ENCODE results near the gene FRMD4A.
"Not testable (repeated sequence)": the region's sequence is repeated elsewhere in the genome, so short reads cannot be mapped to it uniquely, and the experiment has no call there.

Gene FRMD4A

DNA sequence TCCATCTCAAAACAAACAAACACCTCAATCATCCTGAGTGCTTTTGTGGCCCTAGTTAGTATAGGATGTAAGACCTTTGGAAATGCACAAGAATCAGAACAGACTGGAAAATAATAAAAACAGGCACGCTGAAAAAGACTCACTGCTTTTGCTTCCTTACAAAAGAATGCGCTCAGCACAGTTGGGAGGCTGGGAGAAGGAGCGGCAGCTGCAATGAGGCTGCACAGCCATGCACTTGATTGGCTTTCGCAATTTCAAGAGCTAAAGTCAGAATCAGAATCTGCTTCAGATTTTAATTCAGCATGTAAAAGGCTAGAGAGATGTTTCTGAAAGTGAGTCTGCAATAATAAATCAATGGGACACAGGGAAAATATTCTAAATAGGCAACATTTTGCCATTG, 97.2 kb downstream of the FRMD4A start:
- Histone ChIP-seq H3K4me3 (ENCODE audit: low read depth in 1 of 5, low read length in 5 of 5) (no peak overlapping the region), H3K4me1 (ENCODE audit: control insufficient read depth in 5 of 5, insufficient read depth in 5 of 5, low read length in 5 of 5) (no peaks in the 10 kb centered on the region), H3K36me3 (ENCODE audit: control insufficient read depth in 5 of 5, insufficient read depth in 5 of 5, low read length in 5 of 5) (no peaks in the 10 kb centered on the region), H3K27me3 (ENCODE audit: control insufficient read depth in 5 of 5, insufficient read depth in 4 of 5, low read length in 5 of 5) (peaks cover 0 to 10% (median 4%) of the 10 kb centered on the region in 5 donors), H3K27ac (ENCODE audit: low read depth, low read length) (no peak overlapping the region), H3K9ac (ENCODE audit: low read length in 5 of 5) (no peak overlapping the region), H3K9me3 (ENCODE audit: control insufficient read depth in 5 of 5, low read length in 5 of 5) (no peaks in the 10 kb centered on the region)

DNA sequence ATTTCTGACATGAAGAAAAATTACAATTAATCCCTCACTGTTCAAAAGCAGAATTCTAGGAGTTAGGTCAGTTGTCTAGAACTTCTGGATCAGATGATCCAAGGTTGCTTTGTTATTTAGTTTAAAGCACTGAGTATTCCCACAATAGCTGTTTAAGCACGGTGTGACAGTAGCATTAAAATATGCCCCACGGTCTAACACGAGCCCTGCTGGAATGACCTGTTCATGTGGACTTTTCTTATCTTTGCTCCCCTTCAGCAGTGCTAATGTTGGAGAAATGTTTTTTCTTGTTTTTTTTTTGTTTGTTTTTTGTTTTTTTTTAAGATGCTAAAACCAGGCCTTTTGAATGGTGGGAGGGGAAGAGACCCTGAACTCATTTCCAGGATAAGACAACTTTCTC, 101.9 kb downstream of the FRMD4A start:
- H3K27me3 ChIP-seq (ENCODE audit: control insufficient read depth in 5 of 5, insufficient read depth in 4 of 5, low read length in 5 of 5); H3K9ac ChIP-seq (ENCODE audit: low read length in 5 of 5); H3K27ac ChIP-seq (ENCODE audit: low read depth, low read length); H3K36me3 ChIP-seq (ENCODE audit: control insufficient read depth in 5 of 5, insufficient read depth in 5 of 5, low read length in 5 of 5); H3K4me1 ChIP-seq (ENCODE audit: control insufficient read depth in 5 of 5, insufficient read depth in 5 of 5, low read length in 5 of 5); H3K4me3 ChIP-seq (ENCODE audit: low read depth in 1 of 5, low read length in 5 of 5); H3K9me3 ChIP-seq (ENCODE audit: control insufficient read depth in 5 of 5, low read length in 5 of 5): not testable (repeated sequence)

DNA sequence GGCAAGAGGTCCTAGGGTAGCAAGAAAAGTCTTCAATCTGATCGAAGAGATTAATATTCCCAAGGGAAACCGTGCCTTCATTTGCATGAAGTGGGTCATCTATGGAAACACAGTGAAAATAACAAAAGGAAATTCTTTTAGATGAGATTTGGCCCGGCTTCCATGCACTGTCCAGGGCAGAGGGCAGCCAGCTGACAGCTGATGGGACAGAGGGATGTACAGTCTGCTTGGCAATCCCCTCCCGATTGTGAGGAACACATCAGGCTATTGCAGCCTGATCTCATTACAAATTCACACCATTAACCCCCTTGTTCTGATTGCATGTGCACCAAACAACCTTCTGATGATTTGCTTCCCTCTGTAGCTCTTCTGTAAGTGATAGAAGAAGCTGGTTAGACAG, 105.3 kb downstream of the FRMD4A start:
- Histone ChIP-seq H3K27me3 (ENCODE audit: control insufficient read depth in 5 of 5, insufficient read depth in 4 of 5, low read length in 5 of 5) (peaks cover 0 to 4% (median 0%) of the 10 kb centered on the region in 5 donors), H3K4me3 (ENCODE audit: low read depth in 1 of 5, low read length in 5 of 5) (no peak overlapping the region), H3K4me1 (ENCODE audit: control insufficient read depth in 5 of 5, insufficient read depth in 5 of 5, low read length in 5 of 5) (peaks cover 0 to 8% (median 3%) of the 10 kb centered on the region in 5 donors), H3K27ac (ENCODE audit: low read depth, low read length) (no peak overlapping the region), H3K9ac (ENCODE audit: low read length in 5 of 5) (no peak overlapping the region), H3K9me3 (ENCODE audit: control insufficient read depth in 5 of 5, low read length in 5 of 5) (no peaks in the 10 kb centered on the region), H3K36me3 (ENCODE audit: control insufficient read depth in 5 of 5, insufficient read depth in 5 of 5, low read length in 5 of 5) (no peaks in the 10 kb centered on the region)

DNA sequence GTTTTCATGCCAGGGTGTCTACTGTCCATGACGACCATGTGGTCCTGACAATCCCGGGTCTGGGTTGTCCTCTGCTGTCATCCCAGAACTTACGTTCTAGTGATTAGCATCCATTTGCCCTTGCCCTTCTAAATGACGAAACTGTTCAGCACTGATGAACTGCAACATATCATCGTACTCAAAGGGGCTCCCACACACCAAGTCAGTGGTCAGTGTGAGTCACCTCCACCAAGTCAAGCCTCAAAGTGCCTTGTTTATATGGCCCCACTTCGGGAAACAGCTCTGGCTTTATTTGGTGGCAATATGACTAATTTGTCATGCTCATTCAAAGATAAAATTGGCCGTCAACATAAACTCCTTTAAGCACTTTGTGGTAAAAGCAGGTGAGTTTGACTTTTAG, 110.7 kb downstream of the FRMD4A start:
- no peak overlapping the region for H3K27ac ChIP-seq (ENCODE audit: low read depth, low read length)
- peaks cover 0 to 4% (median 0%) of the 10 kb centered on the region in 5 donors for H3K27me3 ChIP-seq (ENCODE audit: control insufficient read depth in 5 of 5, insufficient read depth in 4 of 5, low read length in 5 of 5)
- no peak overlapping the region for H3K9ac ChIP-seq (ENCODE audit: low read length in 5 of 5)
- H3K4me1 ChIP-seq (ENCODE audit: control insufficient read depth in 5 of 5, insufficient read depth in 5 of 5, low read length in 5 of 5): peaks cover 0 to under 1% (median under 1%) of the 10 kb centered on the region in 5 donors
- H3K9me3 ChIP-seq (ENCODE audit: control insufficient read depth in 5 of 5, low read length in 5 of 5): no peaks in the 10 kb centered on the region
- no peaks in the 10 kb centered on the region for H3K36me3 ChIP-seq (ENCODE audit: control insufficient read depth in 5 of 5, insufficient read depth in 5 of 5, low read length in 5 of 5)
- no peak overlapping the region for H3K4me3 ChIP-seq (ENCODE audit: low read depth in 1 of 5, low read length in 5 of 5)

DNA sequence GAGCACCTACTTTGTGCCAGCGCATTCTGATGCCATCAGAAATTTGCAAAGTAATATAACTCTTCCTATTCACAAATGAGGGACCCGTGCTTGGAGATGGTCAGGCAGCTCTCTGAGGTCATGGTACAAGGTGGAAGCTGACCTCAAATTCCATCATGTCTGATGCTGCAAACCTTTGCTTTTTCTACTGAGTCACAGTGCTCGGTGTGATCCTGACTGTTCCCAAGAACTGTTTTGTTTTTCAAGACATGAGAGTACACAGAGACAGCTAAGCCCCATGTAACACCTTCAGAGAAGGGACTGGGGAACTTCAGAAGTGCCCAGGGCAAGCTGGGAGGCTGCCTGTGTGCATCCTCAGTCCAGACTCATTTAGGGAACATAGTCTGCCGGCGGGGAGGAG, 111.3 kb downstream of the FRMD4A start:
- no peak overlapping the region for H3K27ac ChIP-seq (ENCODE audit: low read depth, low read length)
- H3K9ac ChIP-seq (ENCODE audit: low read length in 5 of 5): no peak overlapping the region
- H3K4me3 ChIP-seq (ENCODE audit: low read depth in 1 of 5, low read length in 5 of 5): no peak overlapping the region
- peaks cover 0 to 4% (median 0%) of the 10 kb centered on the region in 5 donors for H3K27me3 ChIP-seq (ENCODE audit: control insufficient read depth in 5 of 5, insufficient read depth in 4 of 5, low read length in 5 of 5)
- H3K36me3 ChIP-seq (ENCODE audit: control insufficient read depth in 5 of 5, insufficient read depth in 5 of 5, low read length in 5 of 5): no peaks in the 10 kb centered on the region
- H3K9me3 ChIP-seq (ENCODE audit: control insufficient read depth in 5 of 5, low read length in 5 of 5): no peaks in the 10 kb centered on the region
- H3K4me1 ChIP-seq (ENCODE audit: control insufficient read depth in 5 of 5, insufficient read depth in 5 of 5, low read length in 5 of 5): no peaks in the 10 kb centered on the region

DNA sequence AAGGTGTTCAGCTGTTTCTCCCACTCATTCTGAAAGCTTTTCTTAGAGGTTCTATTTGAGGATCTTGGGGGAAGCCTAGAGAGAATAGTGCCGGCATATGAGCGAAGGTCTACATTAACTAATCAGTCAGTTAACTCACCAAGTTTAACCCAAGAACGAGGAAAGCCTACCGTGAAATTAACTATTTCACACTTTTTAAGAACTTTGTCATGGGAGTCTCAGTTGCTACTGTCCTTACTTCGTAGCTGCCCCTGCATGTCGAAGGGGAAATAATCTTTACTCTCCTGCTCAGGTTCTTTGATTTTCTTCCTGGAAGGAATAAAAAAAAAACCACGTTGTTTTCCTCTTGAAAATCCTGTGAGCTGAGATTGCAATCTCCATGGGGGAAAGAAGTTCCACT, 115.1 kb downstream of the FRMD4A start:
- no peaks in the 10 kb centered on the region for H3K36me3 ChIP-seq (ENCODE audit: control insufficient read depth in 5 of 5, insufficient read depth in 5 of 5, low read length in 5 of 5)

DNA sequence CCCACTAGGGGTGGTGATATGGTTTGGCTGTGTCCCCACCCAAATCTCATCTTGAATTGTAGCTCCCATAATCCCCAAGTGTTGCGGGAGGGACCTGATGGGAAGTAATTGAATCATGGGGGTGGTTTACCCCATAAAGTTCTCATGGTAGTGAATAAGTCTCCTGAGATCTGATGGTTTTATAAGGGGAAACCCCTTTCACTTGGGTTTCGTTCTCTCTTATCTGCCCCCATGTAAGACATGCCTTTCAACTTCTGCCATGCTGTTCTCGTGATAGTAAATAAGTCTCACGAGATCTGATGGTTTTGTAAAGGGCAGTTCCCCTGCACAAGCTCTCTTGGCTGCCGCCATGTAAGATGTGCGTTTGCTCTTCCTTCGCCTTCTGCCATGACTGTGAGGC, 117.0 kb downstream of the FRMD4A start:
- H3K4me1 ChIP-seq (ENCODE audit: control insufficient read depth in 5 of 5, insufficient read depth in 5 of 5, low read length in 5 of 5); H3K27me3 ChIP-seq (ENCODE audit: control insufficient read depth in 5 of 5, insufficient read depth in 4 of 5, low read length in 5 of 5); H3K9ac ChIP-seq (ENCODE audit: low read length in 5 of 5); H3K4me3 ChIP-seq (ENCODE audit: low read depth in 1 of 5, low read length in 5 of 5); H3K9me3 ChIP-seq (ENCODE audit: control insufficient read depth in 5 of 5, low read length in 5 of 5); H3K27ac ChIP-seq (ENCODE audit: low read depth, low read length); H3K36me3 ChIP-seq (ENCODE audit: control insufficient read depth in 5 of 5, insufficient read depth in 5 of 5, low read length in 5 of 5): not testable (repeated sequence)

More for the DNA sequence above, 115.1 kb downstream of the FRMD4A start:
- H3K4me1 ChIP-seq (ENCODE audit: control insufficient read depth in 5 of 5, insufficient read depth in 5 of 5, low read length in 5 of 5): no peaks in the 10 kb centered on the region
- H3K4me3 ChIP-seq (ENCODE audit: low read depth in 1 of 5, low read length in 5 of 5): no peak overlapping the region
- H3K9me3 ChIP-seq (ENCODE audit: control insufficient read depth in 5 of 5, low read length in 5 of 5): no peaks in the 10 kb centered on the region
- H3K9ac ChIP-seq (ENCODE audit: low read length in 5 of 5): no peak overlapping the region
- H3K27ac ChIP-seq (ENCODE audit: low read depth, low read length): no peak overlapping the region
- peaks cover 0 to 5% (median 0%) of the 10 kb centered on the region in 5 donors for H3K27me3 ChIP-seq (ENCODE audit: control insufficient read depth in 5 of 5, insufficient read depth in 4 of 5, low read length in 5 of 5)

DNA sequence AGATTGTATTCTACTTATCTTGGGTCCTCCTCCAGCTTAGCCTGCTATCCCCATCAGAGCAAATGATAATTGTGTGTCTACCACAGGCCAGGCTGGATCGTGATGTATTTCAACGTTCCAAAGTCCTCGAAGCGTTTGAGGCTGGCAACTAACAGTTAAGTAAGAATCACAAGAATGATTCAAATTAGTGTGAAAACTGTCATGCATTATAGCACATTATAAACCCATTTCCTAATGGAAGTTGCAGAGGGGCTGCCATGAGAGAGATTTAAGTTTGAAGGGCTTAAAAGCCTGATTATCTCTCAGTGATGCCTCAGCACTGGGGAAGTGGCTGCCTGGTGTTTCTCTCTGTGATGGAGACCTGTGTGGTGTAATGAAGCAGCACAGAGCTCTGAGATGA, 119.1 kb downstream of the FRMD4A start:
- peaks cover 0 to 5% (median 0%) of the 10 kb centered on the region in 5 donors for H3K27me3 ChIP-seq (ENCODE audit: control insufficient read depth in 5 of 5, insufficient read depth in 4 of 5, low read length in 5 of 5)
- no peaks in the 10 kb centered on the region for H3K9me3 ChIP-seq (ENCODE audit: control insufficient read depth in 5 of 5, low read length in 5 of 5)
- no peaks in the 10 kb centered on the region for H3K36me3 ChIP-seq (ENCODE audit: control insufficient read depth in 5 of 5, insufficient read depth in 5 of 5, low read length in 5 of 5)
- H3K27ac ChIP-seq (ENCODE audit: low read depth, low read length): no peak overlapping the region
- no peak overlapping the region for H3K4me3 ChIP-seq (ENCODE audit: low read depth in 1 of 5, low read length in 5 of 5)
- no peak overlapping the region for H3K9ac ChIP-seq (ENCODE audit: low read length in 5 of 5)
- no peaks in the 10 kb centered on the region for H3K4me1 ChIP-seq (ENCODE audit: control insufficient read depth in 5 of 5, insufficient read depth in 5 of 5, low read length in 5 of 5)

DNA sequence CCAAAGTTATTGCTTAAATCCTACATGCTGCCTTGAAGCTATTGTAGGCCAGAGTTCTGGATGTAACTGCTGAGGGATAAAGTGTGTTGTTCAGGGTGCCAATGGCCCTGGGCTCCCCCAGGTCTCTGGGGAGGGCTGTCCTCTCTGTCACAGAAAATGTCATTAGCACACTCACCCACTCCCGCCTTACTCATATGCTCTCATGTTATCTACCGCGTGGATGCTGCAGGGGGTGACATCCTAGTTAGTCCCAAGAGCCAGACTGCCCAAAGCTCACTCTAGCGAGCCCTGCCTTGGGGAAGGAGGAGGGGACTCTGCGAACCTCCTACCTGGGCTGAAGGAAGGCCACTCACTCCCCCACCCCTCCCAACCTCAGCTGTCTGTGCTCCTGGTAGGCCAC, 122.5 kb downstream of the FRMD4A start:
- Histone ChIP-seq H3K9me3 (ENCODE audit: control insufficient read depth in 5 of 5, low read length in 5 of 5) (no peaks in the 10 kb centered on the region), H3K9ac (ENCODE audit: low read length in 5 of 5) (no peak overlapping the region), H3K36me3 (ENCODE audit: control insufficient read depth in 5 of 5, insufficient read depth in 5 of 5, low read length in 5 of 5) (no peaks in the 10 kb centered on the region), H3K27me3 (ENCODE audit: control insufficient read depth in 5 of 5, insufficient read depth in 4 of 5, low read length in 5 of 5) (peaks cover 0 to 5% (median 1%) of the 10 kb centered on the region in 5 donors), H3K4me3 (ENCODE audit: low read depth in 1 of 5, low read length in 5 of 5) (no peak overlapping the region), H3K4me1 (ENCODE audit: control insufficient read depth in 5 of 5, insufficient read depth in 5 of 5, low read length in 5 of 5) (no peaks in the 10 kb centered on the region), H3K27ac (ENCODE audit: low read depth, low read length) (no peak overlapping the region)

DNA sequence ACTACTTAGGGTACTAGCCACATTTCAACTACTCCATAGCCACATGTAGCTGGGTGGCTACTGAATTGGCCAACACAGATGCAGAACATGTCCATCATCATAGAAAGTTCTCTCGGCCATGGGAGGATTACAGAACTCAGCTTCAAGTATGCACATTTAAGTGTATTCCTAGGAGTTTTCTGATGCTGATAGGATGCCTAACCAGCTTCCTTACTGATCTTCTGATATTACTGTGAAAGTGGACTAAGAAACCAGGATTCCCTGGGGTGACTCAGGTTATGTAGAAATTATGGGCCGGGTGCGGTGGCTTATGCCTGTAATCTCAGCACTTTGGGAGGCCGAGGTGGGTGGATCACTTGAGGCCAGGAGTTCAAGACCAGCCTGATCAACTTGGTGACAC, 125.5 kb downstream of the FRMD4A start:
- H3K9ac ChIP-seq (ENCODE audit: low read length in 5 of 5): no peak overlapping the region
- no peak overlapping the region for H3K27ac ChIP-seq (ENCODE audit: low read depth, low read length)
- H3K27me3 ChIP-seq (ENCODE audit: control insufficient read depth in 5 of 5, insufficient read depth in 4 of 5, low read length in 5 of 5): peaks cover 0 to 11% (median 8%) of the 10 kb centered on the region in 5 donors
- no peaks in the 10 kb centered on the region for H3K4me1 ChIP-seq (ENCODE audit: control insufficient read depth in 5 of 5, insufficient read depth in 5 of 5, low read length in 5 of 5)
- no peaks in the 10 kb centered on the region for H3K9me3 ChIP-seq (ENCODE audit: control insufficient read depth in 5 of 5, low read length in 5 of 5)
- no peak overlapping the region for H3K4me3 ChIP-seq (ENCODE audit: low read depth in 1 of 5, low read length in 5 of 5)
- H3K36me3 ChIP-seq (ENCODE audit: control insufficient read depth in 5 of 5, insufficient read depth in 5 of 5, low read length in 5 of 5): no peaks in the 10 kb centered on the region
